ENCODE measurements around the gene BMAL2.

BMAL2 gene

DNA sequence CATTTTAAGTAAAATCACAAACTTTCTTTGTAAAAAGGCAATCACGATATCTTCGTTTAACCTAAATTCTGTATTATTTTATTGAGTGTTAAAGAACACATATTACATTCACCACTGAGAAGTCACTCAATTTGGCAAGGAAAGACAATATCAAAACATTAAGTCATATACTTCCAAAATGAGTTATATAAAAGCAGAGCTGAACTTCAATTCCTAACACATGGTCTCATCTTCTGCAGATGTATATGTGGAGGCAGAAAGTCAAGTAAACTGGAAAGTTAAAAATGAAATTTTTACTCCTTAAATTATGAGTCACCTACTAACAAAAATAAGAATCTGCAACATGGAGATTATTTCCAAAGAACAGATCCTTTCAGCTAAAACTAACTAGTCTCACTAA is 28.7 kb downstream of the BMAL2 start:
- DNase-seq: no peak

GRCh38 chr12:27366621-27367020 is 34.0 kb downstream of the BMAL2 start:
- DNase-seq: no peak

DNA sequence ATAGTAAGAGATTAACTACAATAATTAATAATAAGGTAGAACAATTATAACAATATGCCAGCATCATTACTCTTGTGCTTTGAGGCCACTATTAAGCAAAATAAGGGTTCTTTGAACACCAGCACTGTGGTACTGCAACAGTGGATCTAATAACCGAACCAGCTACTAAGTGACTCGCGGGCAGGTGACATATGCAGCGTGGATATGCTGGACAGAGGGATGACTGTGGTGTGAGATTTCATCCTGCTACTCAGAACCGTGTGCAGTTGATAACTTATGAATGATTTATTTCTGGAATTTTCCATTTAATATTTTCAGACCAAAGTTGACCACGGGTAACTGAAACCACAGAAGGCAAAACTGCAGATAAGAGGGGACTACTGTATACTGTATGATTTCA is 34.4 kb downstream of the BMAL2 start:
- no peak for DNase-seq

DNA sequence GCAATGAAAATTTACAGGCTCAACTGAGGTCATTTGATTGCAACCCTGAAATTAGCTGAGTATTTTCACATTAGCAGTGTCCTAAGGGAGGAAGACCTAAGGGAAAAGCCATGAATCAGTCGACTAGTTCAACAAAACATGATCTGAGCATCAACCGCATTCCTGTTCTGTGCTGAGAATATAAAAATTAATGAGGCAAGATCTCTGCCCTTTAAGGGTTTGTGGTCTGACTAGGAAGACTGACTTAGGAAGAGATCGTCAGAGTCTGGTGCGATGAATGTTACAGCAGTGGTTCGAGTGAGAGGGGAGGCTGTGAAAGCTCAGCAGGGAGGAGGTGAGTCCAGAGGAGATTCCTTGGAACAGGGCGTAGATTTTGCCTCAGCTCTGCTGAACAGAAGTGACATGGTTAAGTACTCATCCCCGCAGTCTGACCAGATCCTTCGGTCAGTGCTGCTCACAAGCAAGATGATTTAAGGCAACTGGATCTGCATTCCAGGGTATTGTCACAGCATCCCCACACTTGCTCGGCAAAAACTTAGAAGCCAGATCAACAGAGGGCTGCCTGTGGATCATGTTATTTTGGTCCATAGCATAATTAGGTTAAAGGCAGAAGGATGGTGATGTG is 49.6 kb downstream of the BMAL2 start:
- DNase-seq: no peak

Data from activated T-cell treated with anti-CD3 and anti-CD28 coated beads, Interleukin-2, amount 50 U/mL, for 48 hours (primary cell).